Omental fat pad (tissue), 4 donors: ENCODE measurements around the gene BLTP2. TPM values are rescaled to one million over a fixed set of nuclear protein-coding genes. Genes with fewer than 3 reads are reported as not detected.

ENCODE experiments used
- ATAC-seq: fragments of 150-250 bp; one replicate; pipeline ENCODE4 v1.9.1; 2016; ENCODE audit warnings: mild to moderate bottlenecking, moderate library complexity; ENCODE audit not compliant: low FRiP score
- DNase-seq: peaks from one replicate; pipeline ENCODE4 v3.0.0-alpha.2; 2019; ENCODE audit warnings: low spot score
- total RNA-seq, 4 donors: library from RNA; depleted of rRNA; stranded (reverse); fragments of >200 nt; gene quantifications; one replicate each; pipeline ENCODE4 v1.1.0, GENCODE V29; 2016
- TF ChIP-seq, protein P1 (sequence below), 3 donors: fragments of 450-650 bp; IDR thresholded peaks; one replicate each; pipeline ENCODE4 v1.5.1; 2016 to 2017; ENCODE audit warnings: antibody characterized with exemption in 3 of 3, mild to moderate bottlenecking in 3 of 3, moderate library complexity in 2 of 3

The BLTP2 gene
- total RNA-seq: 100 to 1,000 TPM; 113 to 141 (median 121) TPM

GRCh38 chr17:28644787-28645575 lies at the start of gene BLTP2:
Gene BLTP2 (minus strand): TSS chr17:28645158. CDS start chr17:28645056, 102 bp downstream.
- peak; percentile 99 for ATAC-seq
- peak; percentile 72 for DNase-seq
- TF ChIP-seq, protein P1, sequence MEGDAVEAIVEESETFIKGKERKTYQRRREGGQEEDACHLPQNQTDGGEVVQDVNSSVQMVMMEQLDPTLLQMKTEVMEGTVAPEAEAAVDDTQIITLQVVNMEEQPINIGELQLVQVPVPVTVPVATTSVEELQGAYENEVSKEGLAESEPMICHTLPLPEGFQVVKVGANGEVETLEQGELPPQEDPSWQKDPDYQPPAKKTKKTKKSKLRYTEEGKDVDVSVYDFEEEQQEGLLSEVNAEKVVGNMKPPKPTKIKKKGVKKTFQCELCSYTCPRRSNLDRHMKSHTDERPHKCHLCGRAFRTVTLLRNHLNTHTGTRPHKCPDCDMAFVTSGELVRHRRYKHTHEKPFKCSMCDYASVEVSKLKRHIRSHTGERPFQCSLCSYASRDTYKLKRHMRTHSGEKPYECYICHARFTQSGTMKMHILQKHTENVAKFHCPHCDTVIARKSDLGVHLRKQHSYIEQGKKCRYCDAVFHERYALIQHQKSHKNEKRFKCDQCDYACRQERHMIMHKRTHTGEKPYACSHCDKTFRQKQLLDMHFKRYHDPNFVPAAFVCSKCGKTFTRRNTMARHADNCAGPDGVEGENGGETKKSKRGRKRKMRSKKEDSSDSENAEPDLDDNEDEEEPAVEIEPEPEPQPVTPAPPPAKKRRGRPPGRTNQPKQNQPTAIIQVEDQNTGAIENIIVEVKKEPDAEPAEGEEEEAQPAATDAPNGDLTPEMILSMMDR (IDR thresholded peaks at IDR 0.05): no peak

DNA sequence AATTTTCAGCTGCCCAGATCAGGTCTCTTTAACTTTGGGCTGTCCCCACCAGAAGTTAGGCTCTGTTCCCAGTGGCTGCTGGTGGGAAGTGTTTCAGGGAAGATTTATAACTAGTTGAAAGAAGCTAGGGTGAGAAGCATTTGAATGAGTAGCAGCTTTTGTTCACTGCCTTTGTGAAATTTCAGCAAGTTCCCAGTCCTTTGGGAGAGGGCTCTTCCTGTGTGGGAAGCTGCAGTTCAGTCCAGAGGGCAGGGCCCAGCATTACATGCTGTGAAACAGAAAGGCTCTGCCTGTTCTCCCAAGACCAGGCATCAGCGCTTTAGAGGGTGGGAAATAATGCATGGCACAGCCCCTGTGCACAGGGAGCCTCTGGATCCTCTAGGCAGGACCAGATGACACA lies 48.9 kb upstream of the BLTP2 start:
- no peak for ATAC-seq
- no peak for DNase-seq
- TF ChIP-seq, protein P1 (IDR thresholded peaks at IDR 0.05): no peak

DNA sequence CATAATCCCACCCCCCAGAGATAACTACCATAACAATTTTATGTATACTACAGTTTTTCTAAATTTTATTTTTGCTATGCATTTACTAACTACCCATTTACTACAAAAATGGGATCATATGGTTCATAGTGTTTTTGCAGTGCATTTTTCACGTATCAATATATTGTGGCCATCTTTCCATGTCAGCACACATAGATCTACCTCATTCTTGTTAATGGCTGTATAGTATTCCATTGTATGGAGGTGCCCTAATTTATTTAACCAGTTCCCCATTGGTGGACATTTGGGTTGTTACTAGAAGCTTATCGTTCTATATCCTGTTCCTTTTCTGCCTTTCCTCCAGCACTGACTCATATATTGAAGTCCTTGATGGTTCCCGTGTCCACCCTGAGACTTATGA lies 44.1 kb upstream of the BLTP2 start:
- DNase-seq: no peak
- TF ChIP-seq, protein P1 (IDR thresholded peaks at IDR 0.05): no peak
- no peak for ATAC-seq

DNA sequence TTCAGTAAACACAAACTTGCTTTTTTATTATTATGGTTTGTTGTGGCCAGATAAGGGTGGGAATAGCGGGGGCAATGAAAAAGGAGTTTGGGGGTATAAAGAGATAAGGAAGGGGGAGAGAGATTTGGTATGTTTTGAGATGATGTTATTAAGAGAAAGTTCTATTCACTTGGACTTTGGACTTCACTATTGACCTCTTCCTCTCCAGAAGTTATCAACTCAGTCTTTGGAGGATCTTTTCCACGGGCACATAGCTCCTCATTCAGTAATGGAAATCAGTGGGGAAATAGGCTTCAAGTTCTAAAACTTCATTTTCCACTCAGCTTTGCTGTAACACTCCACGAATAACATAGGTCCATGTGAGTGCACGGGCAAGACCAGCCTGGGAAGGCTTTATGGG lies 43.5 kb upstream of the BLTP2 start:
- ATAC-seq: no peak
- TF ChIP-seq, protein P1 (IDR thresholded peaks at IDR 0.05): no peak
- no peak for DNase-seq

DNA sequence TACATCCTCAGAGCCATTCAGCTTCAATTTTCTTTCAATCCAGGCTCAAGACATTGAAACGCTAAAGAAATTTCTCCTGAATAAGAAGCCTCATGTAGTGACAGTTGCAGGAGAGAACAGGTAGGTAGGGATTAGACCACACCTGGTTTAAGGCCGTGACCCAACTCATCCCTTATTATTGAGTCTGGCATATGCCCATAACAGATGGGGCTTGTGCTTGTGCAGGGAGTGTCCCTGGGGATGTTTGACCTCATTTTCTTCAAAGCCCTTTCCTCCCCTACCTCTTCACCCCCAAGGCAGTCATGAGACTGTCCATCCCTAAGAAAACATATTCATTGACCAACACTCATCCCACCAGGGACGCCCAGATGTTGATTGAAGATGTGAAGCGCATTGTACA lies 41.3 kb upstream of the BLTP2 start:
- DNase-seq (no peak), ATAC-seq (no peak)
- TF ChIP-seq, protein P1 (IDR thresholded peaks at IDR 0.05): no peak

- no peak for DNase-seq
- TF ChIP-seq, protein P1 (IDR thresholded peaks at IDR 0.05): no peak
- no peak for ATAC-seq
Observed at GRCh38 chr17:28685366-28685765, 40.4 kb upstream of the BLTP2 start.

DNA sequence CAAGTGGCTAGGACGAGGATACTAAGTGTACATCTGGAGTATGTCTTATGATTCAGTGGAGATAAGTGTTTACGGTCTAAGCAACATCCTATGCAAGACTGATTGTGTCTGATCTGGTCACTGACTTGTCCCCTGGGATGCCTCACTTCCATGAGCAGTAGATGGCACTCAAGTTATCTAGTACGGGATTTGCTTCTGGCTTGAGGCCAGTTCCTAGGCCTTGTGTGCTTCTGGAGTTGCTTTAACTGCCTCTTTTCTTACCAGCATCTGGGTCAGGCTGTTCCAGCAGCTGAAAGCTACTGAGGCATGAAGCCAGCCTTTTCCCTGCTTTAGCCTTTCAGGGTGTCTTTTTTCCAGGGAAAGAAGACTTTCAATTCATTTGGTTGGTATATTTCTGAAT lies 40.0 kb upstream of the BLTP2 start:
- TF ChIP-seq, protein P1 (IDR thresholded peaks at IDR 0.05): no peak
- ATAC-seq: no peak
- DNase-seq: no peak
